Stimulated activated CD8-positive, alpha-beta memory T cell treated with anti-CD3 and anti-CD28 coated beads, Interleukin-2, amount 100 ng/mL, for 48 hours (primary cell): ENCODE measurements around the gene IL17RB.

Experiments
- DNase-seq, 2 donors: peaks; one replicate each; pipeline ENCODE4 v3.0.0-alpha.2; 2020; ENCODE audit warnings: low read depth in 2 of 2

The IL17RB gene

DNA sequence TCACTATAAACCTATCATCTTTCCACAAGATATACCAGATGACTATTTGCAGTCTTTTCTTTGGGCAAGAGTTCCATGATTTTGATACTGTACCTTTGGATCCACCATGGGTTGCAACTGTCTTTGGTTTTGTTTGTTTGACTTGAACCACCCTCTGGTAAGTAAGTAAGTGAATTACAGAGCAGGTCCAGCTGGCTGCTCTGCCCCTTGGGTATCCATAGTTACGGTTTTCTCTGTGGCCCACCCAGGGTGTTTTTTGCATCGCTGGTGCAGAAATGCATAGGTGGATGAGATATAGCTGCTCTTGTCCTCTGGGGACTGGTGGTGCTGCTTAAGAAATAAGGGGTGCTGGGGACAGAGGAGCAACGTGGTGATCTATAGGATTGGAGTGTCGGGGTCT lies 33.9 kb upstream of the IL17RB start:
- DNase-seq = no peak

GRCh38 chr3:53813229-53813628 lies 33.1 kb upstream of the IL17RB start:
- no peak for DNase-seq

DNA sequence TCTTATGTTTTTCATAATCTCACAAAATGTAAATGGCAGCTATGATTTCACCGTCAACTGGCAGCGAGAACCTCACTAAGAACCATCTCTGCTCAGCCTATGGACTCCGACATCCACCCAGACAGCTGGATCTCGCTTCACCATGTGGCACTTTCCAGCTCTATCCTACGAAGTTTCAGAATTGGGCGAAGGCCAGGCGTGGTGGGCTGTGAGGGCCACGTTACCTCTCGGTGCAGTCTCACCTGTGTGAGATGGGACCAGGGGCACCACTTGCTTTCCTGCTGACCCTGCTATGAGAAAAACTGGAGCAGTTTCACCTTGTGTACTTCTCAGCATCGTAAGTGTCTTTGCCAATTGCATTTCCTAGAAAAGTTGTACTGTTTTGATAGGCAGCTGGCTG lies 32.5 kb upstream of the IL17RB start:
- no peak for DNase-seq

DNA sequence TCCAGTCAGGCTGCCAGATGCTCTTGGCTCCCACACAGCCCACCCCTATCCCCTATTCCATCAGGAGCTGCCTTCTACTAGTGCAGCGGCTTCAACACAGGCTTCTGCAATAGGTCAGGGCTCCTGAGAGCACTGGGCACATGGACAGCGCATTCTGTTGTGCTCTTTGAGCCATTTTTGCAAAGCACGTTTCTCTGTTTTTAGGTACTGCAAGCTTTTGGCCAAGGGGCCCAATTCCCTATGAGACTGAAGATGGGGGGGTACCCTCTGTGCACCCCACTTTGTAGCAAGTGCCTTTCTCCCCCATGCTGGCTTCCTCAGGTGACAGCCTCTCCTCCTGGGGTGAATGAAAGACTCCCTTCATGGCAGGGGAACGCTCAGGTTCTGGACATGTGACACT lies 31.3 kb upstream of the IL17RB start:
- no peak for DNase-seq

DNA sequence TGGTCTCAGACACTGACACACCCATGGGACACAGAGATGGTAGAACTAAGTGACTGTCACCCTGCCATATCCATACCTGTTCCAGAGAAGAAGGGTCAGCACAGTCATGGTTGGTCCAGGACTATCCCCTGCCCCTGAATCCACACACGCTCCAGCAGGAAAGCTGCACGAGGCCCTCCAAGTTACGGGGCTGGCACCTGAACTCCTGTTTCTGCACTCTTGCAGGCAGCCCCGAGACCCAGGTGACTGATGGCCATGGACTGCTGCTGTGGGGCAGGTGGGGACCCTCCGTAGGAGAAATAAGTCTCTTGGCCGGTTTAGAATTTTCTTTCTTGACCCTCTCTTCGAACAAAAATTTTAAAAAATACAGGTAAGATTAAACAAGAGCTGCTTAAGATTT lies 30.7 kb upstream of the IL17RB start:
- DNase-seq = no peak

GRCh38 chr3:53816425-53816824 lies 29.9 kb upstream of the IL17RB start:
- no peak for DNase-seq

DNA sequence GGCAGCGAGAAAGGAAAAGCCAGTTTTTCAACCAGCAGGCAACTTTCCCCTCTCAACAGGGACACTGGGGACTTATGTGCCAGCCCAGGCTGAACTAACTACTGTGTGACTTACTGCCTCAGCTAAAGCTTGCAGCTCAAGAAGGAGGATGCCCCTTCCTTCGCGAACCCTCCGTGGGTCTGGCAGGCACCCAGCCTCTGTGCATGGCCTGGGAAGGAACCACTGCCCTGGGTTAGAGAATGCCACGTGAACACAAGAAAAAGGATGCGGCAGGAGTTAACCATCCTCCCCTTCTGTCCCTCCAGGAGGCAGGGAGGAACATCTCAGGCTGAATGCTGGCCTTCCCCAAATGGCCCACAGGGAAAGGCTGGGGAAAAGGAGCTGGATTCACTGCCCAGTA lies 29.2 kb upstream of the IL17RB start:
- no peak for DNase-seq

DNA sequence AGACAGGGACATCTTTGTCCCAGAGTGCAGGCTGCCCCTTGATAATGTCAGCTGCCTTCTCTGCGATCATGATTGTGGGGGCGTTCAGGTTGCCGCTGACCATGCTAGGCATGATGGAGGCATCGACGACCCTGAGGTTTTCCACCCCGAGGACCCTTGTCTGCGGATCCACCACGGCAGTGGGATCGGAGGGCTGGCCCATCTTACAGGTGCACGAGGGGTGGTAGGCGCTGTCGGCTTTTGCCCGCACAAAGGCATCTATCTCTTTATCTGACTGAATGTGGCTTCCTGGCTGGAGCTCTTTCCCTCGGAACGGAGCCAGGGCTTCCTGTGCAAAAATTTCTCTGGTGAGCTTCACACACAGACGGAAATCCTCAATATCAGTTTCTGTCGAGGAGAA lies 28.6 kb upstream of the IL17RB start:
- DNase-seq = no peak

- DNase-seq = no peak
Observed at GRCh38 chr3:53818221-53819162, 27.9 kb upstream of the IL17RB start.

- DNase-seq = no peak
Observed at GRCh38 chr3:53819163-53819868, 27.1 kb upstream of the IL17RB start.

DNA sequence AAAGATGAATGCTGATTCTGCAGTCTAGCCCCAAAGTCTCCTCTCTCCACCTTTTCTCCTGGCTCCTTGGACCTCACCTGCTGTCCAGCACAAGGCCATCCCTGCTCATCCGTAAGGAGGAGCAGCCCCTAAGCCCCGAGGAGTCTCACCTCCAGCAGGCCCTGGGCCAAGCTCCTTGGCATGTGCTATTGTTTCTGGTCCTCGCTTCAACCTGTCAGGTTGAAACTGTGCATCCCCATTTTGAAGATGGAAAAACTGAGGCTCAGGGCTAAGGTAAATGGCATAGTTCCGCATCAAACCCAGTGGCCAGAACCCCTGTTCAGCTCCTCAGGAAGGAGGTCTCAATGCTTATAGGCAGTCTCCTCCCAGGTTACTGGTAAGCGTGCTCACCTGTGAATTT lies 26.3 kb upstream of the IL17RB start:
- no peak for DNase-seq

DNA sequence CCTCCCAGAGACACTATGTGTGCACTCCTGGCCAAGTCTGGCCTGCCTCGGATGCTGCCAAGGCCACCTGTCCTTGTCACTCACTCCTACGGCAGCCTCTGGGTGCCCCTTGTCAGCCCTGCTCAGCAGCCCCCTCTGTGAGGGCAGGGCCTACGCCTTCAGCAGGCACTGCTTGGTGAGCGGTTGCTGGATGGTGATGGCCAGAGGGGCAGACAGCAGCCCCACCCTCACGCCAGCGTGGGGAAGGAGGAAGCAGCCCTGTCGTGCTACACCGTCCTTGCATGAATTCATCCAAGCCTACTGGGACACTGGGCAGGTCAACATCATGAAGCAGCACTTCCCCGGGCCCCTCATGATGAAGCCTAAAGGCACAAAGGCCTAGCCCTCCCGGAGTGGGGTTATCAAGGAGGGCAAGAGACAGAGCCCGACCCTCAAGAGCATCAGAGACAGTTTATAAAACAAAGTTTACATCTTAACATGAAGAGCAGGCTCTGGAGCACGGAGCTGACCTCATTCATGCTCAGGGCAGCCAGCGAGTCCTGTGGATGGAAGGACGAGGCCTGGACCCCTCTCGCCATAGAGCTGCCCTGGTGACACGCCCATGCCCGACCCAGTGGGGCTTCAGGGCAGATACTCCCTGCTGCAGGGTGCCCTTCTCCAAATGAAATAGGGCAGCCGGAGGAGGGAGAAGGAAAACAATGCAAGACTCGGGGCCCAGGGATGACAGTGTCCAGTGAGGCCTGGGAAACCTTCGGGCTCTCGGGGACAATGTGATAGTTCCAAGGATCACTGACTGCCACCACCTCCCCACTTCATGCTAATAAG lies 25.4 kb upstream of the IL17RB start:
- no peak for DNase-seq

- DNase-seq = no peak
Observed at GRCh38 chr3:53821631-53822121, 24.7 kb upstream of the IL17RB start.

- DNase-seq = no peak
Observed at GRCh38 chr3:53822331-53822741, 24.0 kb upstream of the IL17RB start.

GRCh38 chr3:53823026-53823955 lies 23.1 kb upstream of the IL17RB start:
- DNase-seq = no peak

DNA sequence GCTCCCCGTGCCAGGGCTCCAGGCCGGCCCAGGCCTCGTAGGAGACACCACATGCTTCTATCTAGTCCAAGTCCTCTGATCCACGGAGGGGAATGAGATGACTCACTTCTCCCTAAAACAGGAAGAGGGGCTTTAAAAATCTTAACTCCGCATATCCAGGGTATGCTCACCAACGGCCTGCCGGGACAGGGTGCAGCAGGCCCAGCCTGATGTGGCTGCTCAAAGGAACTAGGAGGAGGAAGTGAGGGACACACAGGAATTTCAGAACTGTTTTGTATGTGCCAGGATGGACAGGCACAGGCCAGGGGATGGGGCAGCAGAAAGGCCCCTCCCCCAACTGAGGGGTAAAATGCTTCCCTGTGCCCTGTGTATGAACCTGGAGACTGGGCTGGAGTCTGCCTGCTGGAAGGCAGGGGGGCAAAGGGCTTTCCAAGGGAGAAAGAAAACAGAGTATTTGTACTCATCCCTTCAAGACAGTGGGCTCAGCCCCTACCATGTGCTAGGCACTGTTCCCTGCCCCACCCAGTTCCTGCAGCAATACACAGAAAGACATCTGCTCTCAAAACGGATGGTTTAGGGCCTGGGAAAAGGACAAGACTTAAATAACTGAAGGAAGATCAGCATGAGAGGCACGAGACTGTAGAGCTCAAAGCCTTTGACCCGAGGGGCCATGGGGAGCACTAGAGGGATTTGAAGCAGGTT lies 22.3 kb upstream of the IL17RB start:
- DNase-seq = no peak

DNA sequence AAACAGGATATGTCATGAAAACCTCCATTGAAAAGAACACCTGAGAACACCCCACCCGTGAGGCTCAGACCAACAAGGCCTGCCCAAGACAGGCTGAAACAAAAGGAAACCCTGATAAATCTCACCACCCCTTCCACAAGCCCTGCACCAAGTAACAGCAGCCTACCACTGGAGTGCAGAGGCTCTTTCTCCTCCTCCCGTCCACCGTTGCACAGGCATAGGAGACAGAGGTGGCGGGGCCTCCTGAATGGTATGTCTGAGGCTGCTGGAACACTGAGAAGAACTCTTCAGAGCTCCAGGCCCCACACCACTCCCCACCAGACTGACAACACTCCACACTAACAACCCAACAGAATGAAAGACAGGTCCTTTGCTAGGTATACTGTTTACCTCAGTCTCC lies 21.6 kb upstream of the IL17RB start:
- no peak for DNase-seq

- DNase-seq = no peak
Observed at GRCh38 chr3:53826048-53826447, 20.3 kb upstream of the IL17RB start.

DNA sequence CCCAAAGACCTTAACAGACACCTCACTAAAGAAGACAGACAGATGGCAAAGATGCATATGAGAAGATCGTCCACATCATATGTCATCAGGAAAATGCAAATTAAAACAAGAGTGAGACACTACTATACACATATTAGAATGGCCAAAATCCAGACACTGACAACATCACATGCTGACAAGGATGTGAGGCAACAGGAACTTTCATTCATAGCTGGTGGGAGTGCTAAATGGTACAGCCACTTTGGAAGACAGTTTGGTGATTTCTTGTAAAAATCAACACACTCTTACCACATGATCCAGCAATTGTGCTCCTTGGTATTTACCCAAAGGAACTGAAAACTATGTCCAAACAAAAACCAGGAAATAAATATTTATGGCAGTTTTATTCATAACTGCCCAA lies 17.8 kb upstream of the IL17RB start:
- no peak for DNase-seq

- DNase-seq = no peak
Observed at GRCh38 chr3:53829605-53830004, 16.8 kb upstream of the IL17RB start.
